ENCODE measurements around the gene UBE2O.

- no peak for TF ChIP-seq CTCF (IDR thresholded peaks at IDR 0.05; ENCODE audit: insufficient read depth, low read depth, low read length)
- no peak for TF ChIP-seq EZH2 (IDR thresholded peaks at IDR 0.05; ENCODE audit: insufficient read depth, low read length)
Observed at GRCh38 chr17:76415786-76416185, 37.2 kb downstream of the UBE2O start.
